Body of pancreas (tissue), 4 donors: ENCODE measurements around the gene EIF4B. TPM values are rescaled to one million over a fixed set of nuclear protein-coding genes. Genes with fewer than 3 reads are reported as not detected.

Experiments
- ATAC-seq: fragments of 150-250 bp; one replicate; pipeline ENCODE4 v1.9.1; 2016
- DNase-seq, 4 donors: peaks; one replicate each; pipeline ENCODE4 v3.0.0-alpha.2; 2019
- H3K27ac ChIP-seq, 4 donors: fragments of 200-600 bp; sonication (generic); 1 replicate in 3 of 4; 2 replicates in 1 of 4; pipeline versions ENCODE4 v1.5.1 to v1.6.1; 2016 to 2019; ENCODE audit warnings: mild to moderate bottlenecking in 1 of 4, mixed read lengths in 1 of 4, moderate library complexity in 1 of 4
- H3K27me3 ChIP-seq, 2 donors: fragments of 200-600 bp; sonication (generic); one replicate each; pipeline ENCODE4 v1.6.0; 2016; ENCODE audit warnings: mild to moderate bottlenecking in 1 of 2
- H3K36me3 ChIP-seq, 2 donors: fragments of 200-600 bp; sonication (generic); replicated peaks in 1 of 2; 2 replicates each; pipeline ENCODE4 v1.5.1; 2016; ENCODE audit warnings: low read depth in 2 of 2; ENCODE audit not compliant: insufficient read depth in 1 of 2
- H3K4me1 ChIP-seq: fragments of 200-600 bp; sonication (generic); one replicate; pipeline ENCODE4 v1.6.0; 2016
- H3K4me3 ChIP-seq, 2 donors: fragments of 200-600 bp; sonication (generic); 1 replicate in 1 of 2; 2 replicates in 1 of 2; pipeline ENCODE4 v1.5.1; 2016 to 2019
- H3K9me3 ChIP-seq, 3 donors: fragments of 200-600 bp; sonication (generic); 1 replicate in 2 of 3; 2 replicates in 1 of 3; pipeline ENCODE4 v1.5.1; 2016
- POLR2A ChIP-seq, 3 donors: fragments of 450-650 bp; IDR thresholded peaks; one replicate each; pipeline ENCODE4 v1.6.1; 2016; ENCODE audit warnings: antibody characterized with exemption in 3 of 3, mild to moderate bottlenecking in 2 of 3
- WGBS, 2 donors: methylation state at CpG; one replicate each; pipeline ENCODE4 v1.1.5; 2017; 5-methylcytosine and 5-hydroxymethylcytosine counted together
- intact Hi-C: fragments of 100-400 bp; cut with DNase I; formaldehyde crosslinking; loops from one replicate; pipeline ENCODE4 v1.15.1; 2023
- total RNA-seq, 2 donors: library from RNA; depleted of rRNA; stranded (reverse); fragments of >200 nt; gene quantifications; one replicate each; pipeline ENCODE4 v1.1.0, GENCODE V29; 2016
- TF ChIP-seq, protein P1 (sequence below), 7 experiments: fragments of 450-650 bp in 4 of 7; fragments of 200-600 bp in 3 of 7; sonication (generic) in 3 of 7; IDR thresholded peaks; one replicate each; pipeline ENCODE4 v1.5.1; 2016 to 2019; ENCODE audit warnings: antibody characterized with exemption in 7 of 7

The EIF4B gene
- total RNA-seq, 2 donors from 2014 or later, result 326 to 389 TPM

GRCh38 chr12:53052419-53053217, 46.4 kb downstream of the EIF4B start:
- no peak overlapping the region for H3K4me3 ChIP-seq
- TF ChIP-seq, protein P1, sequence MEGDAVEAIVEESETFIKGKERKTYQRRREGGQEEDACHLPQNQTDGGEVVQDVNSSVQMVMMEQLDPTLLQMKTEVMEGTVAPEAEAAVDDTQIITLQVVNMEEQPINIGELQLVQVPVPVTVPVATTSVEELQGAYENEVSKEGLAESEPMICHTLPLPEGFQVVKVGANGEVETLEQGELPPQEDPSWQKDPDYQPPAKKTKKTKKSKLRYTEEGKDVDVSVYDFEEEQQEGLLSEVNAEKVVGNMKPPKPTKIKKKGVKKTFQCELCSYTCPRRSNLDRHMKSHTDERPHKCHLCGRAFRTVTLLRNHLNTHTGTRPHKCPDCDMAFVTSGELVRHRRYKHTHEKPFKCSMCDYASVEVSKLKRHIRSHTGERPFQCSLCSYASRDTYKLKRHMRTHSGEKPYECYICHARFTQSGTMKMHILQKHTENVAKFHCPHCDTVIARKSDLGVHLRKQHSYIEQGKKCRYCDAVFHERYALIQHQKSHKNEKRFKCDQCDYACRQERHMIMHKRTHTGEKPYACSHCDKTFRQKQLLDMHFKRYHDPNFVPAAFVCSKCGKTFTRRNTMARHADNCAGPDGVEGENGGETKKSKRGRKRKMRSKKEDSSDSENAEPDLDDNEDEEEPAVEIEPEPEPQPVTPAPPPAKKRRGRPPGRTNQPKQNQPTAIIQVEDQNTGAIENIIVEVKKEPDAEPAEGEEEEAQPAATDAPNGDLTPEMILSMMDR (IDR thresholded peaks at IDR 0.05), result no peak
- peak in 1 of 3 donors; percentile 33 for TF ChIP-seq POLR2A (IDR thresholded peaks at IDR 0.05)
- intact Hi-C loops, result no loop called here
- no peaks in the 10 kb centered on the region for H3K9me3 ChIP-seq
- no peaks in the 10 kb centered on the region for H3K36me3 ChIP-seq
- H3K4me1 ChIP-seq, result peaks cover 77% of the 10 kb centered on the region
- peak overlapping the region; percentile 95 to 99 (median 98) for H3K27ac ChIP-seq
- ATAC-seq (peak; percentile 29), DNase-seq (peak; percentile 91 to 95 (median 94))
- WGBS, 2 donors, result 21 to 35% methylated on average over 4 to 11 of the region's 11 CpGs
- no peaks in the 10 kb centered on the region for H3K27me3 ChIP-seq

GRCh38 chr12:53053218-53054111, 47.2 kb downstream of the EIF4B start:
- H3K27ac ChIP-seq, result peak overlapping the region; percentile 95 to 99 (median 98)
- no peaks in the 10 kb centered on the region for H3K27me3 ChIP-seq
- peak; percentile 81 to 86 (median 84) for DNase-seq
- H3K4me3 ChIP-seq, result peak overlapping the region; percentile 16 to 26
- no peaks in the 10 kb centered on the region for H3K9me3 ChIP-seq
- intact Hi-C loops, result no loop called here
- ATAC-seq, result peak; percentile 51
- H3K36me3 ChIP-seq, result no peaks in the 10 kb centered on the region
- 10 to 14% methylated on average over 7 to 16 of the region's 16 CpGs for WGBS, 2 donors
- H3K4me1 ChIP-seq, result peaks cover 69% of the 10 kb centered on the region
- TF ChIP-seq POLR2A (IDR thresholded peaks at IDR 0.05), result no peak
- TF ChIP-seq, protein P1 (IDR thresholded peaks at IDR 0.05), result peak; percentile 44 to 91 (median 82)

DNA sequence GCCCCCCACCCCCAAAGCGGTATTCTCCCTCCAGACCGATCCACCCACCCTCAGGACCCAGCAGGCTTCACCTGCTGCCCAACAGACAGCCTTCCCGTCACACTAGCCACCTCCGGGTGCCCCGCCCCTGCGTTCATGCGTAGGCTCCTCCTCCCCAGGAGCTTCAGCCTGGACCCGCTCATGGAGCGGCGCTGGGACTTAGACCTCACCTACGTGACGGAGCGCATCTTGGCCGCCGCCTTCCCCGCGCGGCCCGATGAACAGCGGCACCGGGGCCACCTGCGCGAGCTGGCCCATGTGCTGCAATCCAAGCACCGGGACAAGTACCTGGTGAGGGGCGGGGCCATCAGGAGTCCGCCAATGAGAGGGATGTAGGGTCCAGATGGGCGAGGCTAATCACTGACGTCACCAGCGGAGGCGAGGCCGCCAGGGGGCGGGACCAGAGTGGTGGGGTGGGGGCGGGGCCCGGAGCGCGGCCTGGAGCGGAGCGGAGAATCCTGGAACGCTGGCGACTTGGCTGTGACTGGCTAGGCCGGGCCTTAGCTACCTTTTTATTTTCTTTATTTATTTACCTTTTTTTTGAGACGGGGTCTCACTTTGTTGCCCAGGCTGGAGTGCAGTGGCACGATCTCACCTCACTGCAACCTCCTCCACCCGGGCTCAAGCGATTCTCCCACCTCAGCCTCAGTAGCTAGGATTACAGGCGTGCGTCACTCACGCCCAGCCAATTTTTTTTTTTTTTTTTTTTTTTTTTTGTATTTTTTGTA, 48.0 kb downstream of the EIF4B start:
- peak overlapping the region; percentile 16 to 26 for H3K4me3 ChIP-seq
- ATAC-seq, result peak; percentile 85
- H3K27me3 ChIP-seq, result no peaks in the 10 kb centered on the region
- no peaks in the 10 kb centered on the region for H3K36me3 ChIP-seq
- WGBS, 2 donors, result 4 to 5% methylated on average over 27 to 48 of the region's 48 CpGs
- DNase-seq, result peak; percentile 98 to 99 (median 98)
- H3K27ac ChIP-seq, result peak overlapping the region; percentile 95 to 99 (median 98)
- TF ChIP-seq, protein P1 (IDR thresholded peaks at IDR 0.05), result peak in 1 of 7 experiments; percentile 6
- TF ChIP-seq POLR2A (IDR thresholded peaks at IDR 0.05), result peak; percentile 87 to 95 (median 92)
- peaks cover 61% of the 10 kb centered on the region for H3K4me1 ChIP-seq
- H3K9me3 ChIP-seq, result no peaks in the 10 kb centered on the region
- intact Hi-C loops, result no loop called here

DNA sequence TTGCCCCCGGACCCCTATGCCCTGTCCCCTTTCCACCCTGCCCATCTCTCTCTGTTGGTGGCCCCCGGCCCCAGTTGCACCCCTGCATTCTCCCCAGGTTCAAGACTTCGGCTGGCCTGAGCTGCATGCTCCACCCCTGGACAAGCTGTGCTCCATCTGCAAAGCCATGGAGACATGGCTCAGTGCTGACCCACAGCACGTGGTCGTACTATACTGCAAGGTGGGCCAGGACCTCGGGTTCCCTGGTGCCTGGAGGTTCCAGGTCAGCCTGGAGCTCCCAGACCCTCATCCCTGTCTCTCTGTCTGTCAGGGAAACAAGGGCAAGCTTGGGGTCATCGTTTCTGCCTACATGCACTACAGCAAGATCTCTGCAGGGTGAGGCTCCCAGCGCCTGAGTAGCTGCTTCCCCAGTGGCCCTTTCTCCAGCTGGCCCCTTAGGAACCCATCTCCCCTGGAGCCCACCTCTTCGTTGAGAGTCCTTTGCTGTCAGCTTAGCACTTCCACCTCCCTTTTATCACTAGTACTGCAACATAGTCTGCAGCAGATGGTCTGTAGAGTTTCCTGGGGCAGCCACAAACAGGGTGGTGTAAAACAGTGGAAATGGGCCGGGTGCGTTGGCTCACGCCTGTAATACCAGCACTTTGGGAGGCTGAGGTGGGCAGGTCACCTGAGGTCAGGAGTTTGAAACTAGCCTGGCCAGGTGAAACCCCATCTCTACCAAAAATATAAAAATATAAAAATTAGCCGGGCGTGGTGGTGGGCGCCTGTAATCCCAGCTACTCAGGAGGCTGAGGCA, 49.4 kb downstream of the EIF4B start:
- no peak for TF ChIP-seq POLR2A (IDR thresholded peaks at IDR 0.05)
- TF ChIP-seq, protein P1 (IDR thresholded peaks at IDR 0.05), result no peak
- Histone ChIP-seq H3K36me3 (no peaks in the 10 kb centered on the region), H3K4me1 (peaks cover 58% of the 10 kb centered on the region), H3K27ac (peak overlapping the region in 1 of 4 donors; percentile 95), H3K4me3 (no peak overlapping the region), H3K9me3 (no peaks in the 10 kb centered on the region), H3K27me3 (no peaks in the 10 kb centered on the region)
- intact Hi-C loops, result no loop called here
- DNase-seq (peak in 2 of 4 donors; percentile 7 to 20), ATAC-seq (no peak)
- 76 to 84% methylated on average over 15 of the region's 15 CpGs for WGBS, 2 donors
